ENCODE results near the gene SLC24A3. TPM values are rescaled to one million over a fixed set of nuclear protein-coding genes. Genes with fewer than 3 reads are reported as not detected.
A peak's percentile ranks its signal among the peaks of the same experiment; 100 is the strongest.

SLC24A3 gene
- total RNA-seq, 4 donors from 2014 or later: 12.9 to 49.8 (median 27.6) TPM

DNA sequence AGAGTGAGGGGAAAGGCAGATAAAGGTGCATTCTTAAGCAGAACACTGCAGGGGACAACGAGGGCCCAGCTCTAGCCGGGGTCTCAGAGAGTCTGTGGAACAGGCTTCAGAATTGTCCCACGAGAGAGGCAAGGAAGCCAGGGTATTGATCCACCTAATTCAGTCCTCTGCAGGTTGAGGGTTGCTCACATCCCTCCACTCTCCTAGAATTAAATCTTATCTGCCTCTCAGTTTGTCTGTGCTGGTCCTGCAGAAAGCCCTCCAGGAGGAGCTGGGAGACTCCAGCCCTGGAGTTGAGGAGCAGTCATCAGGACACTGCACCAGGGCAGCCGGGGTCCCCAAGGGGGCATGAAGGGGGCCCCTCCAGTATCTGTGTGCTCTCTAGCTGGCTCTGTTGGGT lies 39.1 kb downstream of the SLC24A3 start:
- intact Hi-C loops (cut with DNase I; ENCODE audit: low total_unique reads): no loop called here
- Histone ChIP-seq H3K27me3 (no peaks in the 10 kb centered on the region), H3K9me3 (no peaks in the 10 kb centered on the region), H3K27ac (peak overlapping the region; percentile 1 to 55), H3K4me3 (no peak overlapping the region), H3K36me3 (no peaks in the 10 kb centered on the region), H3K4me1 (no peaks in the 10 kb centered on the region)
- TF ChIP-seq POLR2A (IDR thresholded peaks at IDR 0.05): no peak
- TF ChIP-seq CTCF (IDR thresholded peaks at IDR 0.05): no peak
- no peak for DNase-seq

- peak overlapping the region; percentile 1 to 55 for H3K27ac ChIP-seq
- TF ChIP-seq CTCF (IDR thresholded peaks at IDR 0.05) (no peak), POLR2A (IDR thresholded peaks at IDR 0.05) (no peak)
These were observed 39.5 kb downstream of the SLC24A3 start for GRCh38 chr20:19251958-19252357.

GRCh38 chr20:19252451-19253120 lies 40.1 kb downstream of the SLC24A3 start:
- TF ChIP-seq CTCF (IDR thresholded peaks at IDR 0.05) (no peak), POLR2A (IDR thresholded peaks at IDR 0.05) (no peak)
- H3K27ac ChIP-seq: peak overlapping the region; percentile 14 to 57
- no peak overlapping the region for H3K4me3 ChIP-seq
- no peaks in the 10 kb centered on the region for H3K27me3 ChIP-seq
- H3K9me3 ChIP-seq: no peaks in the 10 kb centered on the region
- no peaks in the 10 kb centered on the region for H3K4me1 ChIP-seq
- intact Hi-C loops (cut with DNase I; ENCODE audit: low total_unique reads): no loop called here
- no peaks in the 10 kb centered on the region for H3K36me3 ChIP-seq
- peak; percentile 55 to 75 for DNase-seq

More at GRCh38 chr20:19251958-19252357, 39.5 kb downstream of the SLC24A3 start:
- no peaks in the 10 kb centered on the region for H3K27me3 ChIP-seq
- no peaks in the 10 kb centered on the region for H3K9me3 ChIP-seq
- intact Hi-C loops (cut with DNase I; ENCODE audit: low total_unique reads): no loop called here
- DNase-seq: no peak
- no peaks in the 10 kb centered on the region for H3K4me1 ChIP-seq
- no peaks in the 10 kb centered on the region for H3K36me3 ChIP-seq
- H3K4me3 ChIP-seq: no peak overlapping the region

DNA sequence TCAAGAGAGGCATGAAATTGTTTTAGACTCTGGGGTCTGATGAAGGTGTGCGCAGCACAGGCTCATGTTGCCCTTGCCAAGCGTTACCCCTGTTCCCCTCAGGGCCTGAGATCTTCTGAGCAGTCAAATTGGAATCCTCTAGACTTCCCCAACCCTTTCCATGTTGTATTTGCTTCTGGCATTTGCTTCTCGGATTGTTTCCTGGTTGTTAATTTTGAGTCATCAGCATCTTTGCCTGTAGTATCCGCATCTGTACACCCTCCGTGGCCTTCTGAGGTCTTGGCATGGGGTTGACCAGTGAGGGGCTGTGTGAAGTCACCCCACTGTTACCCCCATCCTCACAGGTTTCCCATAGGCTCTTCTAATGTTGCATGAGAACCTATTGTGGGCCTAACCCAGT lies 40.9 kb downstream of the SLC24A3 start:
- no peak overlapping the region for H3K4me3 ChIP-seq
- no peaks in the 10 kb centered on the region for H3K9me3 ChIP-seq
- H3K27me3 ChIP-seq: no peaks in the 10 kb centered on the region
- H3K4me1 ChIP-seq: no peaks in the 10 kb centered on the region
- peak overlapping the region; percentile 14 to 57 for H3K27ac ChIP-seq
- DNase-seq: no peak
- TF ChIP-seq CTCF (IDR thresholded peaks at IDR 0.05) (no peak), POLR2A (IDR thresholded peaks at IDR 0.05) (no peak)
- no peaks in the 10 kb centered on the region for H3K36me3 ChIP-seq
- intact Hi-C loops (cut with DNase I; ENCODE audit: low total_unique reads): no loop called here

GRCh38 chr20:19253916-19254820 lies 41.7 kb downstream of the SLC24A3 start:
- H3K9me3 ChIP-seq: no peaks in the 10 kb centered on the region

More at GRCh38 chr20:19253916-19254820, 41.7 kb downstream of the SLC24A3 start:
- H3K36me3 ChIP-seq: no peaks in the 10 kb centered on the region
- DNase-seq: peak in 1 of 2 donors; percentile 46
- TF ChIP-seq CTCF (IDR thresholded peaks at IDR 0.05): no peak
- TF ChIP-seq POLR2A (IDR thresholded peaks at IDR 0.05): no peak
- H3K4me1 ChIP-seq: no peaks in the 10 kb centered on the region
- H3K4me3 ChIP-seq: no peak overlapping the region
- intact Hi-C loops (cut with DNase I; ENCODE audit: low total_unique reads): no loop called here
- no peaks in the 10 kb centered on the region for H3K27me3 ChIP-seq
- peak overlapping the region; percentile 11 to 57 for H3K27ac ChIP-seq
